Mammary epithelial cell (primary cell): ENCODE results near the gene IRGQ.

ENCODE experiments used
- CTCF ChIP-seq, 2 donors: IDR thresholded peaks in 1 of 2; conservative IDR thresholded peaks in 1 of 2; 2 replicates each; pipeline ENCODE4 v1.5.1; 2011 to 2012; ENCODE audit warnings: inconsistent platforms in 2 of 2, low read length in 2 of 2, mild to moderate bottlenecking in 2 of 2, control low read depth in 1 of 2, low read depth in 1 of 2; ENCODE audit not compliant: insufficient read depth in 1 of 2; ENCODE audit errors: extremely low read depth in 1 of 2
- EZH2 ChIP-seq: IDR thresholded peaks from 2 replicates; pipeline ENCODE4 v1.6.1; 2012; ENCODE audit warnings: low read length, inconsistent platforms, borderline replicate concordance

DNA sequence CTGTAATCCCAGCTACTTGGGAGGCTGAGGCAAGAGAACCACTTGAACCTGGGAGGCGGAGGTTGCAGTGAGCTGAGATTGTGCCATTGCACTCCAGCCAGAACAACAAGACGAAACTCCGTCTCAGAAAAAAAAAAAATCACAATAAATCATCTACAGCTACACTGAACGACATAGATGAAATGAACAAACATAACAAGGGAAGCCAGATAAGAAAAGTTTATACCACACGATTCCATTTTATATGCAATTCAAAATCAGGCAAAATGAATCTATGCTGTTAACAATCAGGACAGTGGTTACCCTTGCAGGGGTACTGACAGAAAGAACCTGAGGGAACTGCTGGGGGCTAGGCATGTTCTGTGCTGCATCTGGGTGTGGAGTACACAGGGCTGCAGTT, 26.3 kb downstream of the IRGQ start:
- TF ChIP-seq CTCF (conservative IDR thresholded peaks at IDR 0.05 in 1 of 2, IDR thresholded peaks at IDR 0.05 in 1 of 2; ENCODE audit: extremely low read depth in 1 of 2, insufficient read depth in 1 of 2, low read depth in 1 of 2, low read length in 2 of 2) (no peak), EZH2 (no peak)
